Stimulated activated CD4-positive, alpha-beta T cell treated with anti-CD3 and anti-CD28 coated beads, Interleukin-2, amount 100 ng/mL, for 48 hours (primary cell): ENCODE measurements around the gene SYT6.

Experiments used
- DNase-seq, 2 donors: peaks; one replicate each; pipeline ENCODE4 v3.0.0-alpha.2; 2020

Gene SYT6

GRCh38 chr1:114154146-114154962 lies 685 bp upstream of the SYT6 start:
- DNase-seq = no peak

DNA sequence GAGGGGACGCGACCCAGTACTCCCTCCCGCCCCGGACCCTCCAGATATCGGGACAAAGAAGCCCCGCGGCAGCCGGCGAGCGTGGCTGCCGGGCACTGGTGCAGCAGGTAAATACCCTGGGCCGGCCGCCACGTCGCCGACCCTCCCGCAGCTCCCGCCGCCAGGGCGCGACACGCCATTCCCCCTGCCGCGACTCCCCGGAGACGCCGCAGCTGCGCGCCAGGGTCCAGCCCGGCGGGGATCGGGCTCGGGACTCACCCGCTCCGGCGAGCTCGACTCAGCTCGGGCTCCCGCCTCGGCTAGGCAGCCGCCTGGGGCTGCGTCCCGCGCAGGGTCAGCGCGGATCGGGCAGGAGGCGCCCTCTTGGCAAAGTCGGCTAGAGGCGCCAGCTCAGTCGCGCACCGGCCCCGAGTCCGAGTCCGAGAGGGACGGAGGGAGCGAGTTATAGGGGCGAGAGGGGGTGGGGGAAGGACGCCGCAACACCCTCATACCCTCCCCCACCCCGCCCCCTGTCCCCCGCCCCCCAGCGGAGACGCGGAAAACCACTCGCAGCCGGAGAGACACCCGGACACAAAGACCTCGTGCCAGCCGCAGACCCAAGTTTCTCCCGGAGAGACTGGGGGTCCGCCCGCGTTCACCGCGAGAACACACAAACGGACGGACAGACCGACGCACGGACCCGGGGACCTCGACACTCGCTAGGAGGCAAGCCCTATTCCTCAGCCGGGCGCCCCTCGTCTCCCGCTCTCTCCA lies 985 bp downstream of the SYT6 start:
- DNase-seq = no peak

GRCh38 chr1:114152089-114152507 lies 1.6 kb downstream of the SYT6 start:
- no peak for DNase-seq

- DNase-seq = no peak
Observed at GRCh38 chr1:114150016-114150415, 3.7 kb downstream of the SYT6 start.

- no peak for DNase-seq
Observed at GRCh38 chr1:114149211-114149610, 4.5 kb downstream of the SYT6 start.

DNA sequence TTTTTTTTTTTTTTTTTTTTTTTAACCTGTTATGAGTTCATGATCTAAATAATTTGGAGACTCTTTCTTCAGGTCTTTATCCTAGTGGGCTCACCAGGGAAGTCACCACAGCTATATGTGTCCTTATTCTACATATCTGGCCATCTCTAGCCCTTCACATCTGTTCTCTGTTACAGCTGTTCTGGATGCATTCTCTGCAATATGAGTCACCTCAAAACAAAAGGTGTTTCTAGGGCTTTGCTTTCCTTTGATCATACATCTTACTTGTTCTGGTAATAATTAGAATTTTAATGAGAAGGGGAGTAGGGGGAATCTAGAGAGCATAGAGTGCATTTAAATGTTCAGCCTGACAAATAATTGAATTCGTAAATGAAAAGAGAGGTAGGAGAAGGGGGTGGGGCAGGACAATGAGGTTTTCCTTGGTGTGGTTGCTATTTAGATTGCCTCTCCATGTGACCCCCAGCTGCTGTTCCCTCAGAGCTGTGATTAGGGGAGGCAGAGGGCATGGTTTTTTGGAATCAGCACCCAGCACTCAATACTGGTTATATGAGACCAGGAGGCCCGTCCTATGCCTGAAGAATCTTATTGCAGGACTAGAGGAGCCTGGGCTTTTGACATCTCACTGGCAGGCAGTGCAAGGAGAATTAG lies 8.0 kb downstream of the SYT6 start:
- DNase-seq = no peak

DNA sequence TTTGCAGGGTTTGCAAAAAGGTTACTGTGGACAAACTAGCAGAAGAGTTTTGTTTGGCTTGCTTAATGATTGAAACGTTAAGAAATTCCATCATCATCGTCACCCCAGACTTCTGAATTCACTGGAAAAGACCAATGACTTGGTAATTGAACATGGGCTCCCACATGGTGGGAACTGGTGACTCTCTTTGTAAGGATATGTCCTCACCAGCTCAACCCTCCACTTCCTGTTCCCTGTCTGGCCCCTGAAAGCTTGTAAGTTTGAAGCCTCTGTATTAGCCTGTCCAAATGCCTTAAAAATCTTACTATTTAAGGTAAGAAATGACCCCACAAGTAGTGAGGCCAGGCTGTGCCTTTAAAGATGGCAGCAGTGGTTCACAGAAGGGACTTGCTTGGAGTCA lies 9.7 kb downstream of the SYT6 start:
- no peak for DNase-seq

DNA sequence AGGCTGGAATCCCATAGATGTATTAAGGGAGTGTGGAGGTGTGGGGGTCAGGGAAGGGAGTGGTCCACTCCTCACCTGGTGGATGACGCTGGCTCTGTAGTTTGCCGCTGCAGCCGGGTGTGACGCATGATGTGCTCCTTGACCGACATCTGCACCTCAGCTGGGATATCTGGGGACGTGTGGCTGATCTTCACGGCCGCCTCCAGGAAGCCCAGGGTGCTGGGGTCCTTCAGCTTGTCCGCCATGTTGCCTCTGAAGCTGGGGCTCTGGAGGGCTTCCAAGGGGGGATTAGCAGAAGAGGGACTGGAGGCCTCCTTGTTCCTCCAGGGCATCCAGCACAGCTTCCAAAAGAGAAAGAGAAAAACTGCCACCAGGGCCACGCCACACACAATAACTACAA lies 14.1 kb downstream of the SYT6 start:
- no peak for DNase-seq

- DNase-seq = no peak
Observed at GRCh38 chr1:114137497-114137896, 16.2 kb downstream of the SYT6 start.

DNA sequence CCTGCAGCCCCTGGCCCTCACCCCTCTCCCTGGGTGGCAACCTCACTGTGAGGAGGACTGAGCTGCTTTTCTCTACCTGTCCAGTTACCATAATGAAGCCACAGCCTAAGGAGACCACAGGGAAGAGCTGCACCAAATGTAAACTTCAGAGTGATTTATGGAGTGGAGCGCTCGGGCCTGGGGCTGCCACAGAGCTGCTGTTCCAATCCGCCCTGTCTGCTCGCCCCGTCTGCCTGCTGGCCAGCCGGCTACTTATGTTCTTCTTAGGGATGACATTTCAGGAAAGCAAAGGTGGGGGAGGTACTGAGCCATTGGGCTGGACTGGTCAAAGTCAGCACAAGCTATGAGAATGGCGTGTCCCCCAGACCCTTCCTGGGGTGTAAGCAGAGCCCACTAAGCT lies 17.9 kb downstream of the SYT6 start:
- no peak for DNase-seq

DNA sequence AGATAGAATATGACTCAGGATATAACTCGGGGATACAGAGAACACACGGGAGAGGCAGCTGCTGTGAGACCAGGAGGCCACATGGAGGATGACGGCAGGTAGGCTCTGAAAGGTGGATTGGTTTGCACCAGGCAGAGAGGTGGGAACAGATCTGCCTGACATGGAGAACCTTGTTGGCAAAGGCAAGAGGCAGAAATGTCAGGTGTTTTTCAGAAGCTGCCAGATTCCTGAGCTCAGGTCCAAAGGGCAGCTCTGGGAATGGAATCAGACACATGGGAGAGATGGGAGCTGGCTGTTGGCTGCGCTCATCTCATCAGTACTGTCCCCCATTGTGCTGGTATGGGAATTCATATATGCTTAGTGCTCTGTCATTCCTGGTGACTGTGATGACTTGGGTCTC lies 19.2 kb downstream of the SYT6 start:
- DNase-seq = no peak

GRCh38 chr1:114133129-114133528 lies 20.5 kb downstream of the SYT6 start:
- DNase-seq = no peak

DNA sequence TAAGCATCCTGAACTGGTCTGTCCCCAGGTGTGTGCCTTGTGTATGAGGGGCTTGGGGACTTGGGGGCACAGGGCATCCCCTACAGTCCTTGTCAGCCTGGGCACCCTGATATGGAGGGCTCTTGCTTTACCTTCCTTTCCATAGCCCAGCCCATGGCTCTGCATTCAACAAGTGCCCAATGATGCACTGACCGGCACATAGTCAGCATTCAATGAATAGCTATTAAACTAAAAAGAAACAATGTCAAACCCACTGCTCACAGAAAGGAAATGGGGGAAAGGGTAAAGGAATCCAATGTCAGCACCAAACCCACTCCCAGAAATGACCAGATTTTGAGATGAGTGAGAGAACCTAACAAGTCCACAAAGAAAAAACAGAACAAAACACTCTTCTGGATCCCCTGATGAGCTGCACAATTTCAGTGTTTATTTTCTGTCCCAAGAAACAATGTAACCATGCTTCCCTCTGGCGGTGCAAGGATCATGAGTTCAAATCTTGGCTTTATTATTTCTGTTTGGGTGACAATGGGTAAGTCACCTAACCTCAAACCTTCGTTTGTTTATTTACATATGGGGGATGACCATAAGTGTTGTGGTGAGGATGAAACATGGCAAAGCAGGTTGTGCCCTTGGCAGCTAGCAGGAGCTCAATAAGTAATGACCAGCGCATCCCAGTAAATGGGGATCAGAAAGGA lies 22.0 kb downstream of the SYT6 start:
- DNase-seq = no peak

DNA sequence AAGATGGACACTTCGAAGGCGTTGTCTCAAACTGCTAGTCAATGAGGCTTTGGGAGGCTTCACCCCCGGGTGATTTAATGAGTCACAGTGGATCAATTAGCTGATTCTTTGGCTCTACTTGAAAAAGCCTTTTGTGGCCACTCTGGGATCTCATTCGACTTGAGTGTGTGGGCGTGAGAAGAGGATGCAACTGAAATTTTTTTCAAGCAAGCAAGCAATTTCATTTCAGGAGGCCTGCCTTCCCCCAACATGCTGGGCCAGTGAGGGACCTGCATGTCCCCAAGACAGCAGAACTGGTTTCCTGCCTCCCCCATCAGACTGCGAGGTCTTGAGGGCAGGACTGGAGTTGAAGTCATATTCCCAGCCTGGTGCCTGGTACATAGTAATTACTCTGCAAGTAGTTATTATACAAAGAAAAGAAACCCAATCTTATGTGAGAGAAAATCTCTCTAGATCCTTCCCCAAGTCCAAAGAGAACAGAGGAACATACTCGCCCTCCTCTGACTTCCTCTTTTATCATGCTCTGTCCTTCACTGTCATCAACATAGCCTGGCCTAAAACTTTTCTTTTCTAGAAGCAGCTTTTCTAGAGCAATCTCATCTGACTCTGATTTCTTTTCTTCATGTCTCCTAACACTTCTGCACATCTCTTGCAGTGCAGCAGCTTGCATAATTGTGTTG lies 22.7 kb downstream of the SYT6 start:
- no peak for DNase-seq

GRCh38 chr1:114130213-114130612 lies 23.5 kb downstream of the SYT6 start:
- no peak for DNase-seq

DNA sequence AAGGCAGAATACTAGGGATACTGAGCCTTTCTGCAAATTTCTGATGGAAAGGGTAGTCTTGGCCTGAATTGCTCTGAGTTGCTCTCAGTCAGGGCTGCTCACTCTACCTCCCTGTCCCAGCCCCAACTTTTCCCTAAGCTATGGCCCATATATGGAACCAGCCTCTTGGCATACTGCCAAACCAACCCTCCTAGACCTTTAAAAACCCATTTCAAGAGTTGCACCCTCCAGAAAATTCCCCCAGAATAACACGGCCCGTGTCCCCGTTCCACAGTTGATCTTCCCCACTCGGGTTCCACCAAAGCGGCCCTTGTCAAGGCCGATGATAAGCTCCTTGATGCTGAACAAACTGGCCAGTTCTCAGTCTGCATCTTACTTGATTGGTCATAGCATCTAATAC lies 25.4 kb downstream of the SYT6 start:
- DNase-seq = no peak

DNA sequence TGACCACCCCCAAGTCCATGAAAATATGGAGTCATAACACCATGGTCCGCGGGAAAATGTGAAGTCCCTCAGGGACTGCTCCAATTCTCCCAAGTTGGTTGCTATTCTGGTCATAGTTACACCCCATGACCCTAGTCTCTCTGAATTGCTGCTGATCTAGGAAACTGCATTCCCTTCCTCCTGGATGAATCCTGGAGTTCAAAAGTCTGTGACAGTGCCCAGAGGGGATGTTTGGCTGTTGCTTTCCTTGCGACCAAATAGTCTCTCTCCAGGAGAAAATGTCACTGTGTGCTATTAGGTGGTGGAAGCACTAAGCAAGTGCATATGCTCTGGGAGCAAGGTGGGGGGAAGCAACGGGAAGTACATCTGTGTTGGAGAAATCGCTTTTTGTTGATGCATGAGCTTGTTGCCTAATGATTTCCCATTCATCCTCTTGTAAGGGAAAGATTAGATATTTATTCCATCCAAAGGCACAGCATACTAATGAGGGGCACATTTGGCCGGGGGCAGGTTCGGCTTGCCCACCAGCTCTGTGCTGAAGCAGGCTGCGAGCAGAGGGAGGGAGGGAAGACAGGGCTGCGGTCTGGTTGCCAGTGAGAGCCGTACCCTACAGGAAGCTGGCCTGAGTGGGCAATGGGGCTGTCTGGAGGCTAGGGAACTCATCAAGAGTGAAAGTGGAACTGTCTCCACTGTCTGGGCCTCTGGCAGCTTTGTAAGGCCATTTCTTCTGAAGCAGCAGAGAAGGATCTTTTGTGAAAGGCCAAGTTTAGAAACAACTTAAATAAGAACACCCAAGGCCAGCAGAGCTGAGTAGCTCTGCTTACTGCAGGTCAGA lies 27.2 kb downstream of the SYT6 start:
- no peak for DNase-seq

GRCh38 chr1:114124644-114125043 lies 29.0 kb downstream of the SYT6 start:
- DNase-seq = no peak

DNA sequence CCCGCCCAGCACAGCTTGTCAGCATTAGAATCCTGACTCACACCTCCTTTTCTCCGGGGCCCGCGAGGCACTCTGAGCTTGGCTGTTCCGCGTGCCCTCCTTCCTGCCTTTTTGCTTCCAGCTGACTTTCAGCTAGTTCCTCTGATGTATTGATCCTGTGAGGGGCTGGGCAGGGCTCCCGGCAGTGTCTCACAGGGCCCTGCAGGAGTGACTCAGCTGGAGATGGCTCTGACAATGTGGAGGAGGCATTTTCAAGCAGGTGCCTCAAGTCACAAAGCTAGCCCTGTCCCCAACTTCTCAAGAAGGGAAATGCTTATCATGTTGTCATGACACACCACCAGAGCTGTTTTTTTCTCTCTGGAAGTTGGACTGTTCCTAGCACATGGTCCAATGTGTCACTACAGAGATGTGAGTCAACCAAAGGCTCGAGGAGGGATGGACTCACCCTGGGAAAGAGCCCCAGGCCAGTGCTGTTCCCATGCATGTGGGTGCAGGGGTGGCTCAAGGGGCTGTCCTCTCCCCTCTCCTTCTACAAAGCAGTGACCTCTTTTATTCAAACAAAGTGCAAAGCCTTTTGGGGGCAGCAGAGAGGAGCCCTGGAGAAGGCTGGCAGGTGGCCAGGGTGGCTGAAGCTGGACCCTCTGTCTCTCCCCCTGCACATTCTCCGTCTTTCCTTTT lies 30.6 kb downstream of the SYT6 start:
- no peak for DNase-seq

- no peak for DNase-seq
Observed at GRCh38 chr1:114118351-114118990, 35.2 kb downstream of the SYT6 start.

DNA sequence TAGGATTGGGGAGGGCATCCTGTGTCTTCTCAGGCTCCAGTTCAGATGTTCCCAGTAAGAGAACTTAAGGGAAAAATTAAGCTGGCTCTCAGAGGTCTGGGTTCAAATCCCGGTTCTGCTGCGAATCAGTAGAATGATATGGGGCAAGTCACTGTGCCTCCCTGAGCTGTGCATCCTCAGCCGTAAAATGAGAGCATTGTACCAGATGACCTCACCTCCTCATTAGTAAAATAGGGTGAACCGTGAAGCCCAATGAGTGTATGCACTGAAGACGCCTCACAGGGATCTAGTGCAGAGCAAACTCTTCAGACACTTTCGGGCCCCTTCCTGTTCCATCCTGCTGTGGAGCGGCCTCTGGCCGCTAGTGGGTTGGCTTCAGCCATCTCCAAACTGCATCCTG lies 36.0 kb downstream of the SYT6 start:
- DNase-seq = no peak
